ENCODE measurements around the gene LOXL1.

- TF ChIP-seq HMGXB3 (CRISPR knock-in tag; IDR thresholded peaks at IDR 0.05; ENCODE audit: borderline replicate concordance) (no peak), ZFP90 (CRISPR knock-in tag; IDR thresholded peaks at IDR 0.05; ENCODE audit: borderline replicate concordance) (no peak), ATF6 (CRISPR knock-in tag; conservative IDR thresholded peaks at IDR 0.05) (no peak), HNF1A (IDR thresholded peaks at IDR 0.05; ENCODE audit: low read depth) (no peak), HNF1A (CRISPR knock-in tag; IDR thresholded peaks at IDR 0.05; ENCODE audit: borderline replicate concordance) (no peak), TRAFD1 (CRISPR knock-in tag; IDR thresholded peaks at IDR 0.05; ENCODE audit: borderline replicate concordance) (no peak), CTCF (CRISPR knock-in tag; IDR thresholded peaks at IDR 0.05) (no peak), EZH2 (conservative IDR thresholded peaks at IDR 0.05; ENCODE audit: low read depth, low read length) (no peak)
These were observed 52.6 kb downstream of the LOXL1 start for GRCh38 chr15:73978896-73979295.
